GM23338 (cell line): ENCODE results near the gene KCNJ3. TPM values are rescaled to one million over a fixed set of nuclear protein-coding genes. Genes with fewer than 3 reads are reported as not detected.

Experiments used
- ATAC-seq: fragments of 200-7000 bp; cut with Tn5 transposase; 3 replicates; pipeline ENCODE4 v1.9.1; 2020
- DNase-seq: peaks from one replicate; pipeline ENCODE4 v3.0.0-alpha.2; 2015; ENCODE audit warnings: low spot score
- H2AFZ ChIP-seq: fragments of 200-600 bp; sonication (generic); 2 replicates; pipeline ENCODE4 v1.8.0; 2016; ENCODE audit warnings: antibody characterized with exemption, mild to moderate bottlenecking, moderate library complexity
- H3F3A ChIP-seq: fragments of 200-600 bp; sonication (generic); replicated peaks from 2 replicates; pipeline ENCODE4 v1.8.0; 2017; ENCODE audit warnings: antibody characterized with exemption, mixed run types, low read depth
- H3K27ac ChIP-seq: fragments of 200-600 bp; sonication (generic); 2 replicates; pipeline ENCODE4 v1.6.1; 2016; ENCODE audit warnings: low read depth
- H3K27me3 ChIP-seq: fragments of 200-600 bp; sonication (generic); 2 replicates; pipeline ENCODE4 v1.8.0; 2016; ENCODE audit warnings: mild to moderate bottlenecking, mixed run types, moderate library complexity; ENCODE audit not compliant: insufficient read depth
- H3K36me3 ChIP-seq: fragments of 200-600 bp; sonication (generic); 2 replicates; pipeline ENCODE4 v1.8.0; 2016; ENCODE audit warnings: mild to moderate bottlenecking; ENCODE audit not compliant: insufficient read depth
- H3K4me1 ChIP-seq: fragments of 200-600 bp; sonication (generic); 2 replicates; pipeline ENCODE4 v1.8.0; 2016; ENCODE audit warnings: mild to moderate bottlenecking, moderate library complexity; ENCODE audit not compliant: insufficient read depth
- H3K4me2 ChIP-seq: fragments of 200-600 bp; sonication (generic); 2 replicates; pipeline ENCODE4 v1.7.1; 2017; ENCODE audit warnings: mixed run types
- H3K4me3 ChIP-seq: fragments of 200-600 bp; sonication (generic); 2 replicates; pipeline ENCODE4 v1.6.1; 2016; ENCODE audit warnings: mixed run types
- H3K79me2 ChIP-seq: fragments of 200-600 bp; sonication (generic); replicated peaks from 2 replicates; pipeline ENCODE4 v1.8.0; 2017; ENCODE audit warnings: mild to moderate bottlenecking; ENCODE audit not compliant: insufficient read depth
- H3K9me2 ChIP-seq: fragments of 200-600 bp; sonication (generic); 2 replicates; pipeline ENCODE4 v1.8.0; 2017; ENCODE audit not compliant: insufficient read depth
- H4K20me1 ChIP-seq: fragments of 200-600 bp; sonication (generic); replicated peaks from 2 replicates; pipeline ENCODE4 v1.8.0; 2017; ENCODE audit warnings: mild to moderate bottlenecking; ENCODE audit not compliant: insufficient read depth
- H3K27ac Mint-ChIP-seq: 2 replicates; pipeline ENCODE4 v1.8.0; 2020; ENCODE audit warnings: inconsistent platforms, mild to moderate bottlenecking, moderate library complexity, mixed read lengths
- H3K27me3 Mint-ChIP-seq: 3 replicates; pipeline ENCODE4 v1.8.0; 2022; ENCODE audit warnings: low read depth, mild to moderate bottlenecking, moderate library complexity, mixed read lengths, inconsistent platforms; ENCODE audit not compliant: insufficient read depth, poor library complexity
- H3K36me3 Mint-ChIP-seq: 3 replicates; pipeline ENCODE4 v1.8.0; 2021; ENCODE audit warnings: low read depth, mild to moderate bottlenecking, inconsistent platforms, moderate library complexity, mixed read lengths
- H3K4me1 Mint-ChIP-seq: 3 replicates; pipeline ENCODE4 v1.8.0; 2020; ENCODE audit warnings: mild to moderate bottlenecking, inconsistent platforms, mixed read lengths
- H3K4me3 Mint-ChIP-seq: 3 replicates; pipeline ENCODE4 v1.8.0; 2021; ENCODE audit warnings: moderate library complexity, mild to moderate bottlenecking, inconsistent platforms, mixed read lengths
- H3K9me3 Mint-ChIP-seq: 3 replicates; pipeline ENCODE4 v1.8.0; 2020; ENCODE audit warnings: moderate library complexity, mild to moderate bottlenecking, inconsistent platforms, mixed read lengths
- CREB1 ChIP-seq: fragments of 250-450 bp; sonication (Bioruptor Pico); IDR thresholded peaks from 2 replicates; pipeline ENCODE4 v1.5.0; 2020; ENCODE audit warnings: low read depth, mild to moderate bottlenecking, moderate library complexity
- CTCF ChIP-seq, 2 experiments: fragments of 200-600 bp in 1 of 2; sonication (generic) in 1 of 2; conservative IDR thresholded peaks; 2 replicates each; pipeline versions ENCODE4 v1.5.1 to v1.6.1; 2016 to 2017; ENCODE audit warnings: antibody characterized with exemption in 2 of 2, low read depth in 2 of 2, mild to moderate bottlenecking in 2 of 2, moderate library complexity in 1 of 2
- ETS1 ChIP-seq: IDR thresholded peaks from 2 replicates; pipeline ENCODE4 v1.6.1; 2016; ENCODE audit warnings: antibody characterized with exemption
- EZH2 ChIP-seq: fragments of 200-600 bp; sonication (generic); IDR thresholded peaks from one replicate; pipeline ENCODE4 v1.8.0; 2017; ENCODE audit warnings: antibody characterized with exemption, mild to moderate bottlenecking, low read depth; ENCODE audit not compliant: unreplicated experiment
- EZH2phosphoT487 ChIP-seq: fragments of 200-600 bp; sonication (generic); IDR thresholded peaks from one replicate; pipeline ENCODE4 v1.8.1; 2018; ENCODE audit warnings: antibody characterized with exemption; ENCODE audit not compliant: unreplicated experiment
- JUNB ChIP-seq: IDR thresholded peaks from one replicate; pipeline ENCODE4 v1.6.1; 2016; ENCODE audit warnings: antibody characterized with exemption; ENCODE audit not compliant: unreplicated experiment
- NANOG ChIP-seq: IDR thresholded peaks from 2 replicates; pipeline ENCODE4 v1.6.1; 2016; ENCODE audit warnings: antibody characterized with exemption, borderline replicate concordance
- POLR2AphosphoS5 ChIP-seq: IDR thresholded peaks from 2 replicates; pipeline ENCODE4 v1.6.1; 2016; ENCODE audit warnings: antibody characterized with exemption, low read depth
- REST ChIP-seq: IDR thresholded peaks from one replicate; pipeline ENCODE4 v1.6.1; 2018; ENCODE audit warnings: antibody characterized with exemption; ENCODE audit not compliant: unreplicated experiment
- STAT1 ChIP-seq: IDR thresholded peaks from one replicate; pipeline ENCODE4 v1.6.1; 2016; ENCODE audit warnings: antibody characterized with exemption; ENCODE audit not compliant: unreplicated experiment
- ZNF114 ChIP-seq: fragments of 250-450 bp; sonication (Bioruptor Pico); IDR thresholded peaks from 2 replicates; pipeline ENCODE4 v1.5.0; 2020; ENCODE audit warnings: mild to moderate bottlenecking, moderate library complexity
- ZNF331 ChIP-seq: fragments of 250-450 bp; sonication (Bioruptor Pico); IDR thresholded peaks from 2 replicates; pipeline ENCODE4 v1.5.0; 2020; ENCODE audit warnings: low read depth, mild to moderate bottlenecking, moderate library complexity
- ZNF462 ChIP-seq: fragments of 250-450 bp; sonication (Bioruptor Pico); IDR thresholded peaks from 2 replicates; pipeline ENCODE4 v1.5.0; 2020; ENCODE audit warnings: mild to moderate bottlenecking, moderate library complexity
- polyA plus RNA-seq: library from polyadenylated mRNA; unstranded; fragments of >200 nt; fragmentation: Nextera tagmentation; extraction: Ambion mirVana; gene quantifications from 2 replicates; pipeline ENCODE4 v1.2.1, GENCODE V29; 2016
- total RNA-seq: library from RNA; depleted of rRNA; stranded (reverse); fragments of >200 nt; shearing (Covaris generic); gene quantifications from 2 replicates; pipeline ENCODE4 v1.2.3, GENCODE V29; 2014

The KCNJ3 gene
- total and polyA plus RNA-seq, 2 experiments from 2014 or later = 0.05 to 0.28 TPM

- H3F3A ChIP-seq = no peaks in the 10 kb centered on the region
- H3K4me2 ChIP-seq = no peak overlapping the region
Measured at GRCh38 chr2:154794406-154794805, 95.9 kb downstream of the KCNJ3 start.

More at GRCh38 chr2:154794406-154794805, 95.9 kb downstream of the KCNJ3 start:
- Histone ChIP-seq H3K27ac (no peak overlapping the region), H2AFZ (no peak overlapping the region), H3K27me3 (no peaks in the 10 kb centered on the region), H3K9me2 (no peaks in the 10 kb centered on the region), H3K36me3 (no peaks in the 10 kb centered on the region), H3K4me1 (no peaks in the 10 kb centered on the region), H3K79me2 (no peaks in the 10 kb centered on the region), H4K20me1 (no peaks in the 10 kb centered on the region), H3K4me3 (no peak overlapping the region)
- ATAC-seq (no peak), DNase-seq (no peak)
- Mint-ChIP-seq H3K27me3 (no peaks in the 10 kb centered on the region), H3K27ac (no peak overlapping the region), H3K4me3 (no peak overlapping the region), H3K36me3 (no peaks in the 10 kb centered on the region), H3K9me3 (no peaks in the 10 kb centered on the region), H3K4me1 (peaks cover 9% of the 10 kb centered on the region)
- TF ChIP-seq POLR2AphosphoS5 (no peak), EZH2 (no peak), ZNF114 (CRISPR knock-in tag) (no peak), ZNF462 (no peak), CREB1 (no peak), EZH2phosphoT487 (no peak), NANOG (no peak), JUNB (no peak), ZNF331 (no peak), CTCF (conservative IDR thresholded peaks at IDR 0.05; ENCODE audit: low read depth in 2 of 2) (no peak), ETS1 (no peak), STAT1 (no peak), REST (no peak)
